Nephron progenitor cell (in vitro differentiated cells): ENCODE measurements around the gene BBS10.

Experiments
- DNase-seq: peaks from one replicate; pipeline ENCODE4 v3.0.0; 2021
- H3K27ac Mint-ChIP-seq: 2 replicates; pipeline ENCODE4 v1.8.0; 2021; ENCODE audit warnings: mild to moderate bottlenecking, moderate library complexity, mixed read lengths
- H3K27me3 Mint-ChIP-seq: 2 replicates; pipeline ENCODE4 v1.8.0; 2021; ENCODE audit warnings: mild to moderate bottlenecking, low read depth, mixed read lengths; ENCODE audit not compliant: poor library complexity
- H3K36me3 Mint-ChIP-seq: 2 replicates; pipeline ENCODE4 v1.8.0; 2021; ENCODE audit warnings: low read depth, mixed read lengths
- H3K4me1 Mint-ChIP-seq: 2 replicates; pipeline ENCODE4 v1.8.0; 2021; ENCODE audit warnings: mixed read lengths
- H3K4me3 Mint-ChIP-seq: 2 replicates; pipeline ENCODE4 v1.8.0; 2021; ENCODE audit warnings: mild to moderate bottlenecking, moderate library complexity, mixed read lengths
- H3K9me3 Mint-ChIP-seq: 2 replicates; pipeline ENCODE4 v1.8.0; 2021; ENCODE audit warnings: mild to moderate bottlenecking, moderate library complexity, mixed read lengths
- TF ChIP-seq, protein P1 (sequence below): fragments of 200-600 bp; sonication (generic); IDR thresholded peaks from 2 replicates; pipeline ENCODE4 v1.5.0; 2021; ENCODE audit warnings: antibody characterized with exemption

BBS10 gene

DNA sequence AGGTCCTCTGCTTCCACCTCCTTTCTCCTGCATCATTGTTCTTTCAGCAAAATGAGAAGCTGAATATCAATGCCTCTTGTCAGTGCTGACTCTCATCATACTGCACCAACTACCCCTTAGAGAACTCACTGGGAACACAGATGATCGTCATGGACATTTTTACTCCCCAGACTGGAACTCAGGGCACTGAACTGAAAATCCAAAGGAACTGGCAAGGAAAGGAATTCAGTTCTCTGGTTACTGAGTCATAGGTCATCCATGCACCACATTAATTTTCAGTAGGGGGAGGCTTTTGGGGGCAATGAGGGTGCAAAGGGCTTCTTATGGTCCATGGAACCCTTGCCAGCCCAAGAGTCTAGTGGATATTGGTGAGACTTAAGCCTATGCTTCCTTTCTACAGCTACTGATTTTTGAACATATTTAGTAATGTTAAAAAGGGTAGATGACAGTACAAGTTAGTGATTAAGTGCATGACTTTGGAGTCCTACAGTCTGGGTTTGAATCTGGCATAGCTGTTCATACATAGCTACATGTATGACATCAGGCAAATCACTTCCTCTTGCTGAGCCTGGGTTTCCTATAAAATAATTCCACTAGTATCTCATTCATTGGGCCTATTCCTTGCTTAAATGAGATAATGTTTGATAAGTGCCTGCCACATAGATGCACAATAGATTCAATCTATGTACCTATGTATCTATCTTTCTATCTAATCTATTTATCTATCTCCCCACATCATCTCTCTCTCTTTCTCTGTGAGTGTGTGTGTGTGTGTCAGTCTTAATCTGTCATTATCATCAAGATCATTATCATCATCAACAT lies 29.2 kb downstream of the BBS10 start:
- peaks cover 15% of the 10 kb centered on the region for H3K36me3 Mint-ChIP-seq
- peaks cover 3% of the 10 kb centered on the region for H3K27me3 Mint-ChIP-seq
- H3K4me3 Mint-ChIP-seq: peak overlapping the region; percentile 64
- DNase-seq: no peak
- TF ChIP-seq, protein P1, sequence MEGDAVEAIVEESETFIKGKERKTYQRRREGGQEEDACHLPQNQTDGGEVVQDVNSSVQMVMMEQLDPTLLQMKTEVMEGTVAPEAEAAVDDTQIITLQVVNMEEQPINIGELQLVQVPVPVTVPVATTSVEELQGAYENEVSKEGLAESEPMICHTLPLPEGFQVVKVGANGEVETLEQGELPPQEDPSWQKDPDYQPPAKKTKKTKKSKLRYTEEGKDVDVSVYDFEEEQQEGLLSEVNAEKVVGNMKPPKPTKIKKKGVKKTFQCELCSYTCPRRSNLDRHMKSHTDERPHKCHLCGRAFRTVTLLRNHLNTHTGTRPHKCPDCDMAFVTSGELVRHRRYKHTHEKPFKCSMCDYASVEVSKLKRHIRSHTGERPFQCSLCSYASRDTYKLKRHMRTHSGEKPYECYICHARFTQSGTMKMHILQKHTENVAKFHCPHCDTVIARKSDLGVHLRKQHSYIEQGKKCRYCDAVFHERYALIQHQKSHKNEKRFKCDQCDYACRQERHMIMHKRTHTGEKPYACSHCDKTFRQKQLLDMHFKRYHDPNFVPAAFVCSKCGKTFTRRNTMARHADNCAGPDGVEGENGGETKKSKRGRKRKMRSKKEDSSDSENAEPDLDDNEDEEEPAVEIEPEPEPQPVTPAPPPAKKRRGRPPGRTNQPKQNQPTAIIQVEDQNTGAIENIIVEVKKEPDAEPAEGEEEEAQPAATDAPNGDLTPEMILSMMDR: no peak
- H3K9me3 Mint-ChIP-seq: peaks cover 37% of the 10 kb centered on the region
- peak overlapping the region; percentile 69 for H3K27ac Mint-ChIP-seq
- peaks cover 5% of the 10 kb centered on the region for H3K4me1 Mint-ChIP-seq

DNA sequence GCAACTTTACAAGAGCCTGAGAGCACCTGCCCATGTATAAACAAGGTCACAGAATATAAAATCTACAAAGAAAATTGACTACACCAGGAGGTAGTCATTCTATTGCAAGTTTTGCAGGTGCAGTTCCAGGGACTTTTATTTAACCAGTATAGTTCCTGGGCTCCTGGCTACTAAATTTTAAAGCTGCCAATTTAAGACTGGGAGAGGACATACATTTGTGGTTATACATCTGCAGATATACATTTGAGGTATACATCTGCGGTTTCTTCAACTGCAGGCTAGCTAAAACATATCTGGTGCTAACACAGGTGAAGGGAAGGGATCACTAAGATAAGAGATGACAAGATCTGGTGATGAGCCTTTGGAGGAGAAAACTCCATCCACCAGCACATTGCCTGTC lies 30.2 kb downstream of the BBS10 start:
- Mint-ChIP-seq H3K27ac (no peak overlapping the region), H3K9me3 (peaks cover 34% of the 10 kb centered on the region), H3K4me1 (peaks cover 10% of the 10 kb centered on the region), H3K27me3 (peaks cover 3% of the 10 kb centered on the region), H3K4me3 (no peak overlapping the region), H3K36me3 (peaks cover 15% of the 10 kb centered on the region)
- TF ChIP-seq, protein P1: no peak
- no peak for DNase-seq

DNA sequence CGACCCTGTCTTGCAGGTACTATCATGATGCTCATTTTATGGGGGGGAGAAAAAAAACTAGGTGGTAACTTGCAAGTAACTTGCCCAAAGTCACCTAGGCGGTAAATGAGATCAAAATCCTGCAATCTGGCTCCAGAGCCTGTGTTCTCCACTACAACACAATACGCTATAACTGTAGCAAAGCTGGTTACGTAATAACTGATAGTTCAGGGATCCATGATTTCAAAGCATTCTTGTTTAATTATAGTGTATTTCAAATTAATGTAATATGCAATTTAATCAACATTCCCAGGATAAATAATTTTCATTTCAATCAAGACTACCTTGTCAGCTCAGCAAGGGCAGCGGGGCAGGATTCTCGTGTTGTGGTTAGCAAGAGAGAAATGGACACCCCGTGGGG lies 31.7 kb downstream of the BBS10 start:
- Mint-ChIP-seq H3K36me3 (peaks cover 15% of the 10 kb centered on the region), H3K4me1 (peaks cover 20% of the 10 kb centered on the region), H3K4me3 (no peak overlapping the region), H3K27ac (no peak overlapping the region), H3K27me3 (peaks cover 3% of the 10 kb centered on the region), H3K9me3 (peaks cover 26% of the 10 kb centered on the region)
- TF ChIP-seq, protein P1: no peak
- DNase-seq: no peak

GRCh38 chr12:76313299-76313698 lies 34.9 kb downstream of the BBS10 start:
- H3K36me3 Mint-ChIP-seq: no peaks in the 10 kb centered on the region
- peaks cover 15% of the 10 kb centered on the region for H3K4me1 Mint-ChIP-seq
- no peak for DNase-seq
- TF ChIP-seq, protein P1: no peak
- H3K27me3 Mint-ChIP-seq: peaks cover 5% of the 10 kb centered on the region
- H3K27ac Mint-ChIP-seq: peak overlapping the region; percentile 62
- no peak overlapping the region for H3K4me3 Mint-ChIP-seq
- H3K9me3 Mint-ChIP-seq: peaks cover 2% of the 10 kb centered on the region

GRCh38 chr12:76312315-76312714 lies 35.9 kb downstream of the BBS10 start:
- Mint-ChIP-seq H3K27ac (peak overlapping the region; percentile 31), H3K27me3 (peaks cover 5% of the 10 kb centered on the region), H3K36me3 (no peaks in the 10 kb centered on the region), H3K9me3 (no peaks in the 10 kb centered on the region), H3K4me3 (no peak overlapping the region), H3K4me1 (peaks cover 15% of the 10 kb centered on the region)
- no peak for DNase-seq
- TF ChIP-seq, protein P1: no peak

- H3K36me3 Mint-ChIP-seq: no peaks in the 10 kb centered on the region
- no peak overlapping the region for H3K4me3 Mint-ChIP-seq
- H3K9me3 Mint-ChIP-seq: no peaks in the 10 kb centered on the region
- peaks cover 5% of the 10 kb centered on the region for H3K27me3 Mint-ChIP-seq
- no peak for DNase-seq
- H3K4me1 Mint-ChIP-seq: peaks cover 15% of the 10 kb centered on the region
- H3K27ac Mint-ChIP-seq: no peak overlapping the region
- TF ChIP-seq, protein P1: no peak
Observed at GRCh38 chr12:76311796-76312195, 36.4 kb downstream of the BBS10 start.
